Measurements from ENCODE around the gene EHMT2.

DNA sequence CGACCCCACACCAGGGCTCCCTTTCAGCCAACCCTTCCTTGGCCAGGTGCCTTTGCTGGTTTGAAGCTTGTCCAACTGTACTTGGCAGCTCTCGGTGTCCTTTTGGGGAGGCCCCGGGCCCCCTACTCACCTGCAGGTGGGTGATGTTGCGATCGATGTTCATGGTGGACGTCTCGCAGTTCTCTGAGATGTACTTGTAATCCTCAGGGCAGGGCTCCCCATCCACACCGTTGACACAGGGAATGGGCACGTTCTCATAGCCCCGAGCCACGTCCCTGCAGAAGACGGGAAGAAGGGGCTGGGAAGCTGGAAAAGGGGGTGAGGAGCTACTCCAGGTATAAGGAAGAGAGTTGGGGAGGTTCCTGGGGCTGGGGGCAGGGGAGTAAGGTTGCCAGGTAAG is 13.8 kb downstream of the EHMT2 start:
- TF ChIP-seq, protein P1, sequence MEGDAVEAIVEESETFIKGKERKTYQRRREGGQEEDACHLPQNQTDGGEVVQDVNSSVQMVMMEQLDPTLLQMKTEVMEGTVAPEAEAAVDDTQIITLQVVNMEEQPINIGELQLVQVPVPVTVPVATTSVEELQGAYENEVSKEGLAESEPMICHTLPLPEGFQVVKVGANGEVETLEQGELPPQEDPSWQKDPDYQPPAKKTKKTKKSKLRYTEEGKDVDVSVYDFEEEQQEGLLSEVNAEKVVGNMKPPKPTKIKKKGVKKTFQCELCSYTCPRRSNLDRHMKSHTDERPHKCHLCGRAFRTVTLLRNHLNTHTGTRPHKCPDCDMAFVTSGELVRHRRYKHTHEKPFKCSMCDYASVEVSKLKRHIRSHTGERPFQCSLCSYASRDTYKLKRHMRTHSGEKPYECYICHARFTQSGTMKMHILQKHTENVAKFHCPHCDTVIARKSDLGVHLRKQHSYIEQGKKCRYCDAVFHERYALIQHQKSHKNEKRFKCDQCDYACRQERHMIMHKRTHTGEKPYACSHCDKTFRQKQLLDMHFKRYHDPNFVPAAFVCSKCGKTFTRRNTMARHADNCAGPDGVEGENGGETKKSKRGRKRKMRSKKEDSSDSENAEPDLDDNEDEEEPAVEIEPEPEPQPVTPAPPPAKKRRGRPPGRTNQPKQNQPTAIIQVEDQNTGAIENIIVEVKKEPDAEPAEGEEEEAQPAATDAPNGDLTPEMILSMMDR (IDR thresholded peaks at IDR 0.05; ENCODE audit: insufficient read depth, low read length), result no peak
- TF ChIP-seq POLR2AphosphoS5 (IDR thresholded peaks at IDR 0.05; ENCODE audit: low read depth), result no peak

All from HL-60 (cell line).